ENCODE measurements around the gene CA9. TPM values are rescaled to one million over a fixed set of nuclear protein-coding genes. Genes with fewer than 3 reads are reported as not detected.

The CA9 gene
- total RNA-seq, 4 donors from 2014 or later = 0.82 to 35.4 (median 2.0) TPM; not detected in 1

GRCh38 chr9:35662437-35662836, 11.3 kb upstream of the CA9 start:
- ATAC-seq (ENCODE audit: low FRiP score) = no peak
- DNase-seq (ENCODE audit: low spot score) = no peak
- TF ChIP-seq CTCF (IDR thresholded peaks at IDR 0.05) = no peak

- TF ChIP-seq CTCF (IDR thresholded peaks at IDR 0.05) = no peak
- ATAC-seq (ENCODE audit: low FRiP score) (peak; percentile 87), DNase-seq (ENCODE audit: low spot score) (no peak)
These were observed 8.9 kb upstream of the CA9 start, which contains the start of gene ARHGEF39 for GRCh38 chr9:35664531-35665470. TSS of gene ARHGEF39 (minus strand) at chr9:35665195. CDS start at chr9:35665169, 26 bp downstream.

GRCh38 chr9:35665471-35665818, 8.3 kb upstream of the CA9 start:
- ATAC-seq (ENCODE audit: low FRiP score) (no peak), DNase-seq (ENCODE audit: low spot score) (no peak)
- no peak for TF ChIP-seq CTCF (IDR thresholded peaks at IDR 0.05)

GRCh38 chr9:35666045-35666444, 7.7 kb upstream of the CA9 start:
- no peak for TF ChIP-seq CTCF (IDR thresholded peaks at IDR 0.05)
- ATAC-seq (ENCODE audit: low FRiP score) = no peak
- no peak for DNase-seq (ENCODE audit: low spot score)

GRCh38 chr9:35666549-35666948, 7.2 kb upstream of the CA9 start:
- ATAC-seq (ENCODE audit: low FRiP score) = no peak
- DNase-seq (ENCODE audit: low spot score) = no peak
- TF ChIP-seq CTCF (IDR thresholded peaks at IDR 0.05) = no peak

GRCh38 chr9:35667939-35668338, 5.8 kb upstream of the CA9 start:
- no peak for ATAC-seq (ENCODE audit: low FRiP score)
- no peak for DNase-seq (ENCODE audit: low spot score)
- TF ChIP-seq CTCF (IDR thresholded peaks at IDR 0.05) = no peak

Measured in omental fat pad (tissue), 4 donors.